SK-N-SH treated with all-trans-retinoic acid at 6 μM for 48 hours (cell line): Measurements from ENCODE around the gene CCDC172.

ENCODE experiments used
- ATAC-seq: fragments of 200-7000 bp; cut with Tn5 transposase; 3 replicates; pipeline ENCODE4 v1.9.1; 2020; ENCODE audit warnings: mild to moderate bottlenecking, moderate library complexity
- ARNTL ChIP-seq: fragments of 450-650 bp; formaldehyde crosslinking; IDR thresholded peaks from 2 replicates; pipeline ENCODE4 v1.5.0; 2020; ENCODE audit warnings: low read depth, mild to moderate bottlenecking, moderate library complexity, borderline replicate concordance
- CSDC2 ChIP-seq: fragments of 250-450 bp; sonication (Bioruptor Pico); IDR thresholded peaks from 2 replicates; pipeline ENCODE4 v1.5.0; 2020; ENCODE audit warnings: mild to moderate bottlenecking, moderate library complexity
- GLIS3 ChIP-seq: fragments of 250-450 bp; sonication (Bioruptor Pico); IDR thresholded peaks from 2 replicates; pipeline ENCODE4 v1.5.0; 2020; ENCODE audit warnings: mild to moderate bottlenecking, moderate library complexity
- ISL1 ChIP-seq: fragments of 250-450 bp; sonication (Bioruptor Pico); IDR thresholded peaks from 2 replicates; pipeline ENCODE4 v2.1.2; 2022; ENCODE audit warnings: mild to moderate bottlenecking, moderate library complexity
- OSR1 ChIP-seq: fragments of 250-450 bp; sonication (Bioruptor Pico); IDR thresholded peaks from 2 replicates; pipeline ENCODE4 v1.8.0; 2022; ENCODE audit warnings: moderate library complexity, mild to moderate bottlenecking, inconsistent platforms
- PPARA ChIP-seq: fragments of 250-450 bp; sonication (Bioruptor Pico); IDR thresholded peaks from 2 replicates; pipeline ENCODE4 v1.5.0; 2020; ENCODE audit warnings: mild to moderate bottlenecking, borderline replicate concordance
- RARB ChIP-seq: fragments of 250-450 bp; sonication (Bioruptor Pico); IDR thresholded peaks from 2 replicates; pipeline ENCODE4 v1.8.0; 2021; ENCODE audit warnings: mild to moderate bottlenecking, moderate library complexity
- SNAI2 ChIP-seq: fragments of 250-450 bp; sonication (Bioruptor Pico); IDR thresholded peaks from 2 replicates; pipeline ENCODE4 v1.5.0; 2020; ENCODE audit warnings: mild to moderate bottlenecking, moderate library complexity
- TOX ChIP-seq: fragments of 250-450 bp; sonication (Bioruptor Pico); IDR thresholded peaks from 2 replicates; pipeline ENCODE4 v1.8.0; 2021; ENCODE audit warnings: mild to moderate bottlenecking, moderate library complexity, borderline replicate concordance
- ZC3H10 ChIP-seq: fragments of 250-450 bp; sonication (Bioruptor Pico); IDR thresholded peaks from 2 replicates; pipeline ENCODE4 v1.5.1; 2021; ENCODE audit warnings: mild to moderate bottlenecking, moderate library complexity
- ZFP3 ChIP-seq: fragments of 250-450 bp; sonication (Bioruptor Pico); IDR thresholded peaks from 2 replicates; pipeline ENCODE4 v1.5.0; 2020; ENCODE audit warnings: mild to moderate bottlenecking, moderate library complexity
- ZFP30 ChIP-seq: fragments of 450-650 bp; formaldehyde crosslinking; IDR thresholded peaks from 2 replicates; pipeline ENCODE4 v1.5.0; 2022; ENCODE audit warnings: mild to moderate bottlenecking, moderate library complexity
- ZNF565 ChIP-seq: fragments of 450-650 bp; formaldehyde crosslinking; conservative IDR thresholded peaks from 2 replicates; pipeline ENCODE4 v1.5.0; 2020; ENCODE audit warnings: low read depth, mild to moderate bottlenecking, moderate library complexity
- ZNF70 ChIP-seq: fragments of 450-650 bp; formaldehyde crosslinking; IDR thresholded peaks from 2 replicates; pipeline ENCODE4 v1.5.0; 2020; ENCODE audit warnings: mild to moderate bottlenecking, moderate library complexity
- ZNF8 ChIP-seq: fragments of 450-650 bp; formaldehyde crosslinking; IDR thresholded peaks from 2 replicates; pipeline ENCODE4 v1.5.0; 2020; ENCODE audit warnings: mild to moderate bottlenecking, moderate library complexity
- TF ChIP-seq, protein P1 (sequence below): fragments of 250-450 bp; sonication (Bioruptor Pico); IDR thresholded peaks from 2 replicates; pipeline ENCODE4 v1.8.0; 2021; ENCODE audit warnings: low read depth, mild to moderate bottlenecking, moderate library complexity, borderline replicate concordance
- TF ChIP-seq, protein P2 (sequence below): fragments of 250-450 bp; sonication (Bioruptor Pico); IDR thresholded peaks from 2 replicates; pipeline ENCODE4 v1.5.0; 2020; ENCODE audit warnings: mild to moderate bottlenecking, moderate library complexity
- TF ChIP-seq, protein P3 (sequence below): fragments of 250-450 bp; sonication (Bioruptor Pico); IDR thresholded peaks from 2 replicates; pipeline ENCODE4 v1.8.0; 2020; ENCODE audit warnings: mild to moderate bottlenecking, moderate library complexity, borderline replicate concordance
- TF ChIP-seq, protein P4 (sequence below): fragments of 250-450 bp; sonication (Bioruptor Pico); IDR thresholded peaks from 2 replicates; pipeline ENCODE4 v1.5.1; 2021; ENCODE audit warnings: mild to moderate bottlenecking, moderate library complexity
- TF ChIP-seq, protein P5 (sequence below): fragments of 250-450 bp; sonication (Bioruptor Pico); IDR thresholded peaks from 2 replicates; pipeline ENCODE4 v1.5.1; 2020; ENCODE audit warnings: low read depth, mild to moderate bottlenecking, moderate library complexity

The CCDC172 gene

DNA sequence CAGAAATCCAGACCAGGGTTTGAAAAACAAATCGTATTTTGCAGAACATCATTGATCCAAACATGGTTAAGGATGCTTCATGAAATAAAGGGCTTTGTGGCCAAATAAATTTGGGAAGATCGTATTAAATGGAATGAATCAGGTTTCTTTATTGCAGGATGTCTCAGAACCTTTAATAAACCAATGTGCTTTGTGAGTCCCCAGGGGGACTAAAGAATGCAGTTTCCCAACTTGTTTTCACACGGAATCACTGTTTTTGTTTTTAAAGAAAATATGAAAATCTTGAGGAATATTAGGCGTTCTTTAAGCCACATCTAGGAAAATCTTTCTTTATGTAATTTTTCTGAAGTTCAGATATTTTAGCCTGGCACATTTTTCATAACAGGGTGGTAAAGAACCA, 16.8 kb upstream of the CCDC172 start:
- ATAC-seq: no peak
- no peak for TF ChIP-seq ISL1
- TF ChIP-seq, all 23 proteins: peak for 0

DNA sequence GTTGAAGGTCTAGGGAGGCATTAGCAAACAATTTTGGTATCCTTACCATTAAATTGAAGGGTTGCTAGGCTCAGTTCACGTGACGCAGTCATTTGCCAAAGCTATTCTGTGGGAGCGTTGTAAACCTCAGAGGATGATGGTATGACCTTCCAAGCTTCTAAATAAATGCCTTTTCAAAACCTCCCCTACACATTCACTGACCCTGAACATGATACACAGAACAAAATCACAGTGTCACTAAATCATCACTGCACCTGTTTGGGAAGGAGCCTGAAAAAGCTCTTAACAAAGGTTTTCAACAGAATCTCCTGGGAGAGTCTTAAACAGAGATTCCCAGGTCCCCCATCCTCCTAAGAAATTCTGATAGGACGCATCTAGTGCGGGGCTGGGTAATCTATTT, 13.2 kb upstream of the CCDC172 start:
- ATAC-seq: no peak
- TF ChIP-seq OSR1 (CRISPR knock-in tag): no peak
- no peak for TF ChIP-seq ARNTL
- no peak for TF ChIP-seq TOX (CRISPR knock-in tag)
- TF ChIP-seq, protein P1, sequence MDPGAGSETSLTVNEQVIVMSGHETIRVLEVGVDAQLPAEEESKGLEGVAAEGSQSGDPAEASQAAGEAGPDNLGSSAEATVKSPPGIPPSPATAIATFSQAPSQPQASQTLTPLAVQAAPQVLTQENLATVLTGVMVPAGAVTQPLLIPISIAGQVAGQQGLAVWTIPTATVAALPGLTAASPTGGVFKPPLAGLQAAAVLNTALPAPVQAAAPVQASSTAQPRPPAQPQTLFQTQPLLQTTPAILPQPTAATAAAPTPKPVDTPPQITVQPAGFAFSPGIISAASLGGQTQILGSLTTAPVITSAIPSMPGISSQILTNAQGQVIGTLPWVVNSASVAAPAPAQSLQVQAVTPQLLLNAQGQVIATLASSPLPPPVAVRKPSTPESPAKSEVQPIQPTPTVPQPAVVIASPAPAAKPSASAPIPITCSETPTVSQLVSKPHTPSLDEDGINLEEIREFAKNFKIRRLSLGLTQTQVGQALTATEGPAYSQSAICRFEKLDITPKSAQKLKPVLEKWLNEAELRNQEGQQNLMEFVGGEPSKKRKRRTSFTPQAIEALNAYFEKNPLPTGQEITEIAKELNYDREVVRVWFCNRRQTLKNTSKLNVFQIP (CRISPR knock-in tag): no peak
- TF ChIP-seq ISL1: no peak
- TF ChIP-seq, protein P2, sequence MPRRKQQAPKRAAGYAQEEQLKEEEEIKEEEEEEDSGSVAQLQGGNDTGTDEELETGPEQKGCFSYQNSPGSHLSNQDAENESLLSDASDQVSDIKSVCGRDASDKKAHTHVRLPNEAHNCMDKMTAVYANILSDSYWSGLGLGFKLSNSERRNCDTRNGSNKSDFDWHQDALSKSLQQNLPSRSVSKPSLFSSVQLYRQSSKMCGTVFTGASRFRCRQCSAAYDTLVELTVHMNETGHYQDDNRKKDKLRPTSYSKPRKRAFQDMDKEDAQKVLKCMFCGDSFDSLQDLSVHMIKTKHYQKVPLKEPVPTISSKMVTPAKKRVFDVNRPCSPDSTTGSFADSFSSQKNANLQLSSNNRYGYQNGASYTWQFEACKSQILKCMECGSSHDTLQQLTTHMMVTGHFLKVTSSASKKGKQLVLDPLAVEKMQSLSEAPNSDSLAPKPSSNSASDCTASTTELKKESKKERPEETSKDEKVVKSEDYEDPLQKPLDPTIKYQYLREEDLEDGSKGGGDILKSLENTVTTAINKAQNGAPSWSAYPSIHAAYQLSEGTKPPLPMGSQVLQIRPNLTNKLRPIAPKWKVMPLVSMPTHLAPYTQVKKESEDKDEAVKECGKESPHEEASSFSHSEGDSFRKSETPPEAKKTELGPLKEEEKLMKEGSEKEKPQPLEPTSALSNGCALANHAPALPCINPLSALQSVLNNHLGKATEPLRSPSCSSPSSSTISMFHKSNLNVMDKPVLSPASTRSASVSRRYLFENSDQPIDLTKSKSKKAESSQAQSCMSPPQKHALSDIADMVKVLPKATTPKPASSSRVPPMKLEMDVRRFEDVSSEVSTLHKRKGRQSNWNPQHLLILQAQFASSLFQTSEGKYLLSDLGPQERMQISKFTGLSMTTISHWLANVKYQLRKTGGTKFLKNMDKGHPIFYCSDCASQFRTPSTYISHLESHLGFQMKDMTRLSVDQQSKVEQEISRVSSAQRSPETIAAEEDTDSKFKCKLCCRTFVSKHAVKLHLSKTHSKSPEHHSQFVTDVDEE (CRISPR knock-in tag): no peak
- TF ChIP-seq ZC3H10 (CRISPR knock-in tag): no peak
- TF ChIP-seq, all 23 proteins: peak for 0

DNA sequence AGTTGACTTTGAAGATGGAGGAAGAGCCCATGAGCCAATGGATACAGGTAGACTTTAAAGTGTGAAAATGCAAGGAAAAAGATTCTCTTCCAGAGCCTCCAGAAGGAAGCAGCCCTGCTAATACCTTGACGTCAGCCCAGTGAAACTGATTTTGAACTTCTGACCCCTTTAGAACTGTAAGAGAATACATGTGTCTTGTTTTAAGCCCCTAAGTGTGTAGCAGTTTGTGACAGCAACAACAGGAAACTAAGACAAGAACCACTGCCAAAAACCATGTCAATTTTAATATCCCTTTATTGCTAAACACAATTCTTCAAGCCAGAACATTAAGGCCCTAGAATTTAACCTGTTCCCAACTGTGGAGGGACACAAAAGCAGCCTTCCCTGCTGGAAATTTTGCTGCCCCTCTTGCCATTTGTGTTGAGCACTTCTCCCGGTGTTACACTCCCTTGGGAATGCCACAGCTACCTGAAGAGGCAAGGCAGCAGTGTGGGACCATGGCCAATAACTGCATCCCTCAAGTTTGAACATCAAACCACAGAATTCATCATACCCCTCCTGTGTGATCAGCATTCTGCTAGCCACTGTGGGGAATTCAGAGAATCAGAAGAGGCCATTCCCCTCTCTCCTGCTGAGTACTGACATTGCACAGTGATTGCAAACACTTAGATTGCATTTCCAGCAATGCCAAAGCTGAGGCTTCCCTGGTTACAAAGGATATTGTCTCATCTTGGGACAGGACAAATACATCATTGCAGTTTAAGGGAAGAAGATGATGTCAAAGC, 12.3 kb upstream of the CCDC172 start:
- ATAC-seq: no peak
- TF ChIP-seq, protein P3, sequence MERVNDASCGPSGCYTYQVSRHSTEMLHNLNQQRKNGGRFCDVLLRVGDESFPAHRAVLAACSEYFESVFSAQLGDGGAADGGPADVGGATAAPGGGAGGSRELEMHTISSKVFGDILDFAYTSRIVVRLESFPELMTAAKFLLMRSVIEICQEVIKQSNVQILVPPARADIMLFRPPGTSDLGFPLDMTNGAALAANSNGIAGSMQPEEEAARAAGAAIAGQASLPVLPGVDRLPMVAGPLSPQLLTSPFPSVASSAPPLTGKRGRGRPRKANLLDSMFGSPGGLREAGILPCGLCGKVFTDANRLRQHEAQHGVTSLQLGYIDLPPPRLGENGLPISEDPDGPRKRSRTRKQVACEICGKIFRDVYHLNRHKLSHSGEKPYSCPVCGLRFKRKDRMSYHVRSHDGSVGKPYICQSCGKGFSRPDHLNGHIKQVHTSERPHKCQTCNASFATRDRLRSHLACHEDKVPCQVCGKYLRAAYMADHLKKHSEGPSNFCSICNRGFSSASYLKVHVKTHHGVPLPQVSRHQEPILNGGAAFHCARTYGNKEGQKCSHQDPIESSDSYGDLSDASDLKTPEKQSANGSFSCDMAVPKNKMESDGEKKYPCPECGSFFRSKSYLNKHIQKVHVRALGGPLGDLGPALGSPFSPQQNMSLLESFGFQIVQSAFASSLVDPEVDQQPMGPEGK: no peak
- TF ChIP-seq ZNF8 (CRISPR knock-in tag): no peak
- TF ChIP-seq ZNF70 (CRISPR knock-in tag): no peak
- TF ChIP-seq PPARA: no peak
- TF ChIP-seq, protein P2 (CRISPR knock-in tag): no peak
- TF ChIP-seq ZC3H10 (CRISPR knock-in tag): no peak
- TF ChIP-seq, protein P4, sequence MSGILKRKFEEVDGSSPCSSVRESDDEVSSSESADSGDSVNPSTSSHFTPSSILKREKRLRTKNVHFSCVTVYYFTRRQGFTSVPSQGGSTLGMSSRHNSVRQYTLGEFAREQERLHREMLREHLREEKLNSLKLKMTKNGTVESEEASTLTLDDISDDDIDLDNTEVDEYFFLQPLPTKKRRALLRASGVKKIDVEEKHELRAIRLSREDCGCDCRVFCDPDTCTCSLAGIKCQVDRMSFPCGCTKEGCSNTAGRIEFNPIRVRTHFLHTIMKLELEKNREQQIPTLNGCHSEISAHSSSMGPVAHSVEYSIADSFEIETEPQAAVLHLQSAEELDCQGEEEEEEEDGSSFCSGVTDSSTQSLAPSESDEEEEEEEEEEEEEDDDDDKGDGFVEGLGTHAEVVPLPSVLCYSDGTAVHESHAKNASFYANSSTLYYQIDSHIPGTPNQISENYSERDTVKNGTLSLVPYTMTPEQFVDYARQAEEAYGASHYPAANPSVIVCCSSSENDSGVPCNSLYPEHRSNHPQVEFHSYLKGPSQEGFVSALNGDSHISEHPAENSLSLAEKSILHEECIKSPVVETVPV (CRISPR knock-in tag): no peak
- TF ChIP-seq ZNF565 (CRISPR knock-in tag): no peak
- TF ChIP-seq GLIS3 (CRISPR knock-in tag): no peak
- TF ChIP-seq ISL1: no peak
- TF ChIP-seq, protein P5, sequence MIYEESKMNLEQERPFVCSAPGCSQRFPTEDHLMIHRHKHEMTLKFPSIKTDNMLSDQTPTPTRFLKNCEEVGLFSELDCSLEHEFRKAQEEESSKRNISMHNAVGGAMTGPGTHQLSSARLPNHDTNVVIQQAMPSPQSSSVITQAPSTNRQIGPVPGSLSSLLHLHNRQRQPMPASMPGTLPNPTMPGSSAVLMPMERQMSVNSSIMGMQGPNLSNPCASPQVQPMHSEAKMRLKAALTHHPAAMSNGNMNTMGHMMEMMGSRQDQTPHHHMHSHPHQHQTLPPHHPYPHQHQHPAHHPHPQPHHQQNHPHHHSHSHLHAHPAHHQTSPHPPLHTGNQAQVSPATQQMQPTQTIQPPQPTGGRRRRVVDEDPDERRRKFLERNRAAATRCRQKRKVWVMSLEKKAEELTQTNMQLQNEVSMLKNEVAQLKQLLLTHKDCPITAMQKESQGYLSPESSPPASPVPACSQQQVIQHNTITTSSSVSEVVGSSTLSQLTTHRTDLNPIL: no peak
- TF ChIP-seq OSR1 (CRISPR knock-in tag): no peak
- TF ChIP-seq, protein P1 (CRISPR knock-in tag): no peak
- no peak for TF ChIP-seq RARB (CRISPR knock-in tag)
- TF ChIP-seq ZFP30 (CRISPR knock-in tag): no peak
- TF ChIP-seq CSDC2: no peak
- no peak for TF ChIP-seq ZFP3 (CRISPR knock-in tag)
- TF ChIP-seq SNAI2 (CRISPR knock-in tag): no peak
- TF ChIP-seq TOX (CRISPR knock-in tag): no peak
